Thyroid gland (tissue), 4 donors: ENCODE data around the gene CCDC187. TPM values are rescaled to one million over a fixed set of nuclear protein-coding genes. Genes with fewer than 3 reads are reported as not detected.

ENCODE experiments used
- DNase-seq, 2 donors: peaks; one replicate each; pipeline ENCODE4 v3.0.0-alpha.2; 2019
- H3K27ac ChIP-seq, 3 donors: fragments of 200-600 bp; sonication (generic); 1 replicate in 2 of 3; 2 replicates in 1 of 3; pipeline ENCODE4 v1.5.1; 2016 to 2019; ENCODE audit warnings: mild to moderate bottlenecking in 1 of 3, moderate library complexity in 1 of 3
- H3K27me3 ChIP-seq: fragments of 200-600 bp; sonication (generic); one replicate; pipeline ENCODE4 v1.5.1; 2019
- H3K36me3 ChIP-seq, 2 donors: fragments of 200-600 bp; sonication (generic); one replicate each; pipeline ENCODE4 v1.5.1; 2016 to 2019
- H3K4me1 ChIP-seq, 2 donors: fragments of 200-600 bp; sonication (generic); one replicate each; pipeline ENCODE4 v1.5.1; 2017 to 2019
- H3K4me3 ChIP-seq, 3 donors: fragments of 200-600 bp; sonication (generic); replicated peaks in 1 of 3; 1 replicate in 2 of 3; 2 replicates in 1 of 3; pipeline ENCODE4 v1.5.1; 2016; ENCODE audit warnings: mild to moderate bottlenecking in 1 of 3
- H3K9me3 ChIP-seq: fragments of 200-600 bp; sonication (generic); one replicate; pipeline ENCODE4 v1.5.1; 2017
- POLR2A ChIP-seq, 2 donors: fragments of 450-650 bp; IDR thresholded peaks; one replicate each; pipeline ENCODE4 v1.6.1; 2017; ENCODE audit warnings: antibody characterized with exemption in 2 of 2, mild to moderate bottlenecking in 2 of 2, moderate library complexity in 1 of 2
- WGBS, 2 donors: methylation state at CpG; one replicate each; pipeline ENCODE4 v1.1.5; 2017; 5-methylcytosine and 5-hydroxymethylcytosine counted together
- intact Hi-C: fragments of 100-400 bp; cut with DNase I; formaldehyde crosslinking; loops from one replicate; pipeline ENCODE4 v1.15.1; 2023
- total RNA-seq, 4 donors: library from RNA; depleted of rRNA; stranded (reverse); fragments of >200 nt; gene quantifications; one replicate each; pipeline ENCODE4 v1.2.3, GENCODE V29; 2016
- TF ChIP-seq, protein P1 (sequence below), 6 experiments: fragments of 200-600 bp in 3 of 6; fragments of 450-650 bp in 3 of 6; sonication (generic) in 3 of 6; IDR thresholded peaks; one replicate each; pipeline ENCODE4 v1.5.1; 2016 to 2019; ENCODE audit warnings: antibody characterized with exemption in 6 of 6, mild to moderate bottlenecking in 2 of 6, inconsistent platforms in 1 of 6, moderate library complexity in 1 of 6

CCDC187 gene
- total RNA-seq, 4 donors from 2014 or later, result 5.2 to 9.1 (median 6.2) TPM

DNA sequence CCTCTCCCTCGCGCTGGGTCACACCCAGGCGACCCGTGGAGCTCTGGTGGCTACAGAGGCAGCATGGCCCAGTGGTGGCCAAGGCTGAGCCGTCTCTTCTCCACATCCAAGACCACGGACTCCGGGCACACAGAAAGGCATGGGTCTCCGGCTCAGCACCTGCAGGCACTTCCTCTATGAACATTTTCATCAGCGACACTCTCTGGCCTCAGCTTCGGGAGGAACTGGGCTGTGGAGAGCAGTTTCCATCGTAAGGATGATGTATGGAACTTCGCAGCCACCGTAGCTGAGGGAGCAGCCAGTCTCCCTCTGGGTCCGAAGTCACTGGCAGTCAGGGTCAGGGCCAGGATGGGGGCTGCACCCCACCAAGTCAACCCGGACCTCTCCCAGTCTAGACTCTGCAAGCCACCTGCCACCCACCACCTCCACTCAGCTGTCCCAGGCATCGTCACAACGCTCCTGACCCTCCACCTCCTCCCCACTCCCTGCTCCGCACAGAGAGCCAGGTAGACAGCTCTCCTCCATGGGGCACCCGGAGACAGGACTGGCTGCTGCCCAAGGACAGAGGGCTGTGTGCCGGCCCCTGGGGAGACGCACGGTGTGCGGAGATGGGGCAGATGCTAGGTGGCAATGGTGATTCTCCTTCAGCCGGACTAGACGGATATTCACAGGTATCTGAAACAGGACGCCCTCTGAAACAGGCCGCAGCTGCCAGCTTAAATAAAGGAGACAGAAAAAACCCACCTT, 68.0 kb downstream of the CCDC187 start:
- Histone ChIP-seq H3K27me3 (no peaks in the 10 kb centered on the region), H3K27ac (no peak overlapping the region), H3K4me1 (peaks cover 0 to 17% of the 10 kb centered on the region in 2 donors), H3K36me3 (no peaks in the 10 kb centered on the region), H3K4me3 (no peak overlapping the region), H3K9me3 (no peaks in the 10 kb centered on the region)
- DNase-seq, result no peak
- WGBS, 2 donors, result 93 to 95% methylated on average over 22 to 26 of the region's 27 CpGs
- intact Hi-C loops, result no loop called here
- no peak for TF ChIP-seq POLR2A (IDR thresholded peaks at IDR 0.05)
- TF ChIP-seq, protein P1, sequence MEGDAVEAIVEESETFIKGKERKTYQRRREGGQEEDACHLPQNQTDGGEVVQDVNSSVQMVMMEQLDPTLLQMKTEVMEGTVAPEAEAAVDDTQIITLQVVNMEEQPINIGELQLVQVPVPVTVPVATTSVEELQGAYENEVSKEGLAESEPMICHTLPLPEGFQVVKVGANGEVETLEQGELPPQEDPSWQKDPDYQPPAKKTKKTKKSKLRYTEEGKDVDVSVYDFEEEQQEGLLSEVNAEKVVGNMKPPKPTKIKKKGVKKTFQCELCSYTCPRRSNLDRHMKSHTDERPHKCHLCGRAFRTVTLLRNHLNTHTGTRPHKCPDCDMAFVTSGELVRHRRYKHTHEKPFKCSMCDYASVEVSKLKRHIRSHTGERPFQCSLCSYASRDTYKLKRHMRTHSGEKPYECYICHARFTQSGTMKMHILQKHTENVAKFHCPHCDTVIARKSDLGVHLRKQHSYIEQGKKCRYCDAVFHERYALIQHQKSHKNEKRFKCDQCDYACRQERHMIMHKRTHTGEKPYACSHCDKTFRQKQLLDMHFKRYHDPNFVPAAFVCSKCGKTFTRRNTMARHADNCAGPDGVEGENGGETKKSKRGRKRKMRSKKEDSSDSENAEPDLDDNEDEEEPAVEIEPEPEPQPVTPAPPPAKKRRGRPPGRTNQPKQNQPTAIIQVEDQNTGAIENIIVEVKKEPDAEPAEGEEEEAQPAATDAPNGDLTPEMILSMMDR (IDR thresholded peaks at IDR 0.05), result no peak

DNA sequence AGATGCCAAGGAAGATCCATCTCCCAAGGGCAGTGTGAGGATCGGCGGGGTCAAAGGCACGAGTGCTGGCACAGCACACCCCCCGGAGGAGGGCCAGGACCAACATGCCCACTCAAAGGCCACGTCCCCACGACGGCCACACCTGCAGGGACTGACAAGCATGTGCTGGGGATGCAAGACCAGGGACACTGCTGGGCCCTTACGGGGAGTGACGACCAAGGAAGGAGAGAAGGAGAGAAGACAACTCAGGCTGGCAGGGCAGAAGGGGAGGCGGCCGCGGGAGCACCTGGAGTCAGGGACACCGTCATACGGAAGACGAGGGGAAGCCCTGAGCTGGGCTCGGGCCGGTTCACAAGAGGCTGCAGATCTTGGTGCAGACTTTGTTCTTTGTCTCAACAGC, 68.7 kb downstream of the CCDC187 start:
- H3K27me3 ChIP-seq, result no peaks in the 10 kb centered on the region
- TF ChIP-seq, protein P1 (IDR thresholded peaks at IDR 0.05), result no peak
- no peak for TF ChIP-seq POLR2A (IDR thresholded peaks at IDR 0.05)
- H3K9me3 ChIP-seq, result no peaks in the 10 kb centered on the region
- no peaks in the 10 kb centered on the region for H3K36me3 ChIP-seq
- peaks cover 0 to 10% of the 10 kb centered on the region in 2 donors for H3K4me1 ChIP-seq
- no peak overlapping the region for H3K4me3 ChIP-seq
- DNase-seq, result no peak
- 96 to 97% methylated on average over 17 of the region's 17 CpGs for WGBS, 2 donors
- no peak overlapping the region for H3K27ac ChIP-seq
- intact Hi-C loops, result no loop called here

DNA sequence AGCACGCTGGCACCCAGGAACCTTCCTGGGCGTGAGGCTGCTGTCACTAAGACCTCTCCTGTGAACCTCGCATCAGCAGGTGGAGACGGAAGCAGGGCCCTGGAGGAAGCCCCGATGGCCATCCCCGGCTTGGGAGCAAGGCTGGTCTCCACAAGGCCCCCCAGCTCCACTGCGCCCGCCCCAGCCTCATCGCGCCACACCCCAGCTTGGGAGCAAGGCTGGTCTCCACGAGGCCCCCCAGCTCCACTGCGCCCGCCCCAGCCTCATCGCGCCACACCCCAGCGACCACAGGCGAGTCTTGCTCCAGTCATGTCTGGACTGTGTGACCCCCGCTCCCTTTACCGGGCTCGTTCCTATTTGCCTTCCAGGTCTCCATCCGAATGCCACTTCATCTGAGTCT, 69.3 kb downstream of the CCDC187 start:
- intact Hi-C loops, result no loop called here
- no peak for DNase-seq
- Histone ChIP-seq H3K4me3 (no peak overlapping the region), H3K9me3 (no peaks in the 10 kb centered on the region), H3K27ac (no peak overlapping the region), H3K4me1 (peaks cover 0 to 10% of the 10 kb centered on the region in 2 donors), H3K36me3 (no peaks in the 10 kb centered on the region), H3K27me3 (no peaks in the 10 kb centered on the region)
- WGBS, 2 donors, result 95% methylated on average over 21 of the region's 21 CpGs
- TF ChIP-seq, protein P1 (IDR thresholded peaks at IDR 0.05), result no peak
- no peak for TF ChIP-seq POLR2A (IDR thresholded peaks at IDR 0.05)

DNA sequence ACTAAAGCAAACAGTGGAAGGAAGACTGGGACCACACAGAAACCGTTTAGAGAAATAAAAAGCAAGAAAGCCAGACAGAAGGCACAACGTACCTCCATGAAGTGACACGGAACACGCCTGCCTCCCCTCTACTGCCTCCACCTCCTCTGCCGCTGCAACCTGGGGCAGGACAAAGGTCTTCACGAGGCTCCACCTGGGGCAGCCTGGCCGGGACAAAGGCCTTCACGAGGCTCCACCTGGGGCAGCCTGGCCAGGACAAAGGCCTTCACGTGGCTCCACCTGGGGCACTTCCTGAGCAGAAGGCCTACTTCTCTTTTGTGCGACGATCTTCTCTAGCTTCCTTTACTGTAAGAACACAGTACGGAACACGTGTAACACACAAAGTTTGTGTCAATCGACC, 70.0 kb downstream of the CCDC187 start:
- H3K36me3 ChIP-seq, result no peaks in the 10 kb centered on the region
- TF ChIP-seq, protein P1 (IDR thresholded peaks at IDR 0.05), result no peak
- TF ChIP-seq POLR2A (IDR thresholded peaks at IDR 0.05), result no peak
- H3K27me3 ChIP-seq, result no peaks in the 10 kb centered on the region
- H3K4me3 ChIP-seq, result no peak overlapping the region
- H3K27ac ChIP-seq, result no peak overlapping the region
- H3K9me3 ChIP-seq, result no peaks in the 10 kb centered on the region
- WGBS, 2 donors, result 91 to 94% methylated on average over 14 of the region's 14 CpGs
- DNase-seq, result no peak
- H3K4me1 ChIP-seq, result peaks cover 0 to 2% of the 10 kb centered on the region in 2 donors
- intact Hi-C loops, result no loop called here

DNA sequence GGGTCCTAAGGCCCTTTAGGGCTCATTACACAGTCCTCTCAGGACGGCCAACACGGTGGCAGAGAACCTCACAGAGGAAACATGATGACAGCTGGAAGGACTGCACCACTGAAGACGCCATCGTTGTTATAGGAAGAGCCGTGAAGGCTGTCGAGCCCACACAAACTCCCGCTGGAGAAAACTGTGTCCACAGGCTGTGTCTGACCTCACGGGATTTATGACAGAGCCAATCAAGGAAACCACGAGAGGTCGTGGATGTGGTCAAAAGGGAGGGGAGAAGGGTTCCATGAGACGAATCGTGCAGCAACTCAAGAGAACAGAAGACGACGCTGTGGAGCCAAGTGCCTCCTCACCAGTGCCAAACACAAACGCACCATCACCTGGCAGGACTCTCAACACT, 70.5 kb downstream of the CCDC187 start:
- WGBS, 2 donors, result 83 to 85% methylated on average over 15 of the region's 15 CpGs
- TF ChIP-seq POLR2A (IDR thresholded peaks at IDR 0.05), result no peak
- TF ChIP-seq, protein P1 (IDR thresholded peaks at IDR 0.05), result no peak
- Histone ChIP-seq H3K4me3 (no peak overlapping the region), H3K27me3 (no peaks in the 10 kb centered on the region), H3K9me3 (no peaks in the 10 kb centered on the region), H3K4me1 (no peaks in the 10 kb centered on the region), H3K27ac (no peak overlapping the region), H3K36me3 (no peaks in the 10 kb centered on the region)
- DNase-seq, result no peak
- intact Hi-C loops, result no loop called here
